Fibroblast of the conjunctiva (primary cell): ENCODE measurements around the gene LDLRAD4.
A peak's percentile ranks its signal among the peaks of the same experiment; 100 is the strongest.

Source experiments
- DNase-seq: peaks from one replicate; pipeline ENCODE4 v3.0.0-alpha.2; 2010; ENCODE audit warnings: low read depth

The LDLRAD4 gene

GRCh38 chr18:13371689-13372418, 153.3 kb downstream of the LDLRAD4 start:
- no peak for DNase-seq

- no peak for DNase-seq
These were observed 154.0 kb downstream of the LDLRAD4 start for GRCh38 chr18:13372531-13372951.

- no peak for DNase-seq
These were observed 155.5 kb downstream of the LDLRAD4 start for GRCh38 chr18:13374096-13374467.

- no peak for DNase-seq
These were observed 156.1 kb downstream of the LDLRAD4 start for GRCh38 chr18:13374468-13375301.

- peak; percentile 63 for DNase-seq
These were observed 157.0 kb downstream of the LDLRAD4 start for GRCh38 chr18:13375302-13376255.

- DNase-seq: no peak
These were observed 157.8 kb downstream of the LDLRAD4 start for GRCh38 chr18:13376298-13376840.

GRCh38 chr18:13376841-13377351, 158.3 kb downstream of the LDLRAD4 start:
- DNase-seq: no peak

GRCh38 chr18:13377496-13377895, 158.9 kb downstream of the LDLRAD4 start:
- DNase-seq: no peak

- DNase-seq: no peak
These were observed 159.6 kb downstream of the LDLRAD4 start for GRCh38 chr18:13378150-13378549.

- no peak for DNase-seq
These were observed 160.7 kb downstream of the LDLRAD4 start for GRCh38 chr18:13379062-13379865.

- no peak for DNase-seq
These were observed 161.6 kb downstream of the LDLRAD4 start for GRCh38 chr18:13379930-13380690.

- DNase-seq: no peak
These were observed 162.1 kb downstream of the LDLRAD4 start for GRCh38 chr18:13380691-13381070.

- DNase-seq: no peak
These were observed 162.8 kb downstream of the LDLRAD4 start for GRCh38 chr18:13381331-13381730.

- DNase-seq: peak; percentile 41
These were observed 163.4 kb downstream of the LDLRAD4 start for GRCh38 chr18:13381944-13382365.

GRCh38 chr18:13382366-13382953, 163.9 kb downstream of the LDLRAD4 start:
- DNase-seq: peak; percentile 37

GRCh38 chr18:13382954-13383827, 164.6 kb downstream of the LDLRAD4 start:
- DNase-seq: no peak

- no peak for DNase-seq
These were observed 168.6 kb downstream of the LDLRAD4 start for GRCh38 chr18:13386891-13387801.
